HG03135 (cell line): ENCODE measurements around the gene PEAK1.
A peak's percentile ranks its signal among the peaks of the same experiment; 100 is the strongest.
"Not testable (repeated sequence)": the region's sequence is repeated elsewhere in the genome, so short reads cannot be mapped to it uniquely, and the experiment has no call there.

Experiments used
- ATAC-seq: cut with Tn5 transposase; IDR thresholded peaks from one replicate; pipeline ENCODE4 v1.9.1; 2021; ENCODE audit warnings: mild to moderate bottlenecking, moderate library complexity; ENCODE audit not compliant: unreplicated experiment

The PEAK1 gene

DNA sequence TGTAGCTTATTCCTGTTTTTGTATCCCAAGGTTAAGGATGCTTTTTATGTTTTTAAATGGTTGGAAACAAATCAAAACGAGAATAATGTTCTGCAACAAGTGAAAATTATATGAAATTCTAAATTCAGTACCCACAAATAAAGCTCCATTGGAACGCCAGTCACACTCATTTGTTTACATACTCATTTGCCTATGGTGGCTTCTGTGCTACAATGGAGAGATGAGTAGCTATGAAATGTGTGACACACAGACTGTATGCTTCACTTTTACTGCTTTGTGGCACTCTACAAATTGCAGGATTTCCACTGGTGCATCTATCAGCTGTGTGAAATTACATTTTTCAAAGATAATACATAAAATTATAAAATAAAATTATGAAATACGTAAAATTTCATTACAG lies 236.8 kb downstream of the PEAK1 start:
- no peak for ATAC-seq

GRCh38 chr15:77181305-77182074 lies 238.4 kb downstream of the PEAK1 start:
- ATAC-seq: peak; percentile 53

DNA sequence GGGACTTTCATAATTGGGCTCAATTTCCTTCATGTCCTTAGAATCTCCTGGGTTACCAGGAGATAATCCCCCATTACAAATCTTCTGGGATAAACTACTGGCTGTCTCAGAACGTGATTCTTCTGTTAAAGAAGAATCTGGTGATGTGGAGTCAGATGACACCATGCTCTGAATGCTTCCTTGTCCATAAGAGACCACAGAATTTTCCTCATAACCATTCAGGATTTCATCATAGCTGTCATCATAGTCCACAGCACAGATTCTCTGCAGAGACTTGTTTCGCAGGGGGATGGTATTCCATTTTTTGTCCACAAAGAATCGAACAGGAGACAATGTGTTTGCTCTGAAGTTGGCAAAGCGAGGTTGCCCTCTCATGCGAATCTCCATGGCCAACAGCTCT lies 239.1 kb downstream of the PEAK1 start:
- no peak for ATAC-seq

GRCh38 chr15:77180270-77180669 lies 239.6 kb downstream of the PEAK1 start:
- no peak for ATAC-seq

- ATAC-seq: peak; percentile 48
These were observed 240.3 kb downstream of the PEAK1 start for GRCh38 chr15:77179541-77179998.

DNA sequence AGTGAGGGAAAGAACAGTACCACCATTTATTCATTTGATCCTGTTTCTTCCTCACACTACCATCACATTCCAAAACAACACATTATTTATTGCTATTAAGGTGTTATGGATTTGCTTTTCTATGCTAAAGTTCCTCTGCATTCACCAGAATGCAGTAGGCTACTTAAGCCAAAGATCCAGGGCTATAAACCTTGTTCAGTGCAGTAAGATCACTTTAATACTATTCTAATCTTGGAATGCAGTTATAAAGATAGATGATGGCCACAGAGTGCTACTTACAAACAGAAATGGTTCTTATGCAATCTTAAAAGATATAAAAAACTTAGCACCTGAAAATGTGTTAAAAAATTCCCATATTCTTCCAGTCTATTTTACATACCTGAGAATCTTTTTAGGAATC lies 241.5 kb downstream of the PEAK1 start:
- ATAC-seq: no peak

DNA sequence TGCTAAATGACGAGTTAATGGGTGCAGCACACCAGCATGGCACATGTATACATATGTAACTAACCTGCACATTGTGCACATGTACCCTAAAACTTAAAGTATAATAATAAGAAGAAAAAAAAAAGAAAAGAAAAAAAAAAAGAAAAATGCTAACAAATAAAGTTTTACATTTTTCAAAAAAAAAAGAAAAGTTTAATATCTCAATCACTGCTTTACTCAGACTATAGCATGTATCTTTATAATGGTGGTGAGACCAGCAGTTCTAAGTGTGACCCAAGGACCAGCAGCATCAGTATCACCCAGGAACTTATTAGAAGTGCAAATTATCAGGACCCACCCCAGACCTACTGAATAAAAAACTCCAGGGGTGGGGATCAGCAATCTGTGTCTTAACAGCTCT lies 243.8 kb downstream of the PEAK1 start:
- ATAC-seq: not testable (repeated sequence)

DNA sequence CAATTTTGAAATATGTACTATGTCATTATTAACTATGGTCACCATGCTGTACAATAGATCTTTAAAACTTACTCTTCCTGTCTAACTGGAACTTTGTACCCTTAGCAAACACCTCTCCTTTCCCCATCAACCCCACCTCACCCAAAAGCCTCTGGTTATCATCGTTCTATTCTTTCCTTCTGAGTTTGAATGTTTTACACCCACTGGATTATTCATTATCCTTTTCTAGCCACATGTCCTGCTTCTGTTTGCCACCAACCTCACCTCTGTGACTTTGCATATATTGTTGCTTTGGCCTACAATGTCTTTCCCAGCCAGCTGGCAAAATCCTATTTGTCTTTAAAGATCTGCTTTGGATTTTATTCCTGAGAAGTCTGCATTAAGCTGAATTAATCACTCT lies 246.4 kb downstream of the PEAK1 start:
- ATAC-seq: no peak

GRCh38 chr15:77171221-77171967 lies 248.5 kb downstream of the PEAK1 start:
- ATAC-seq: no peak

DNA sequence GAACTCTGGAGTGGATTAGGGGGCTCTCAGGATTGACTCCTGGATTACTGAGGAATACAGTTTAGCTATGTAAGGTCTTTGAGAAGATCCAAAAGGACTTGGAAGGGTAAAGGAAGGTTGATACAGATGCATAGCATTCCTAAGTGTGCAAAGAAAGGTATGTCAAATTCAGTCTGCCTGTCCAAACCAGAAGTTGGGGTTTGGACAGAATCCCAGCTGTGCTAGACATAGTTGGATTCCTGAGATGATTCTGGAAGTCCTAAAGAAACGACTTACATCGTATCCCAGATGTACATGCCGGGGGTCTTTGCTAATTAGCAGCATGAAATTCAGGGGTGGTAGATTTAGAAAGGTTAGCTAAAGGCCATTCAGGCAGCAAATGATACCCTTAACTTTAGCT lies 251.3 kb downstream of the PEAK1 start:
- no peak for ATAC-seq

GRCh38 chr15:77168141-77168540 lies 251.8 kb downstream of the PEAK1 start:
- no peak for ATAC-seq

- no peak for ATAC-seq
These were observed 252.5 kb downstream of the PEAK1 start for GRCh38 chr15:77167406-77167805.

- ATAC-seq: no peak
These were observed 256.0 kb downstream of the PEAK1 start for GRCh38 chr15:77163781-77164384.

DNA sequence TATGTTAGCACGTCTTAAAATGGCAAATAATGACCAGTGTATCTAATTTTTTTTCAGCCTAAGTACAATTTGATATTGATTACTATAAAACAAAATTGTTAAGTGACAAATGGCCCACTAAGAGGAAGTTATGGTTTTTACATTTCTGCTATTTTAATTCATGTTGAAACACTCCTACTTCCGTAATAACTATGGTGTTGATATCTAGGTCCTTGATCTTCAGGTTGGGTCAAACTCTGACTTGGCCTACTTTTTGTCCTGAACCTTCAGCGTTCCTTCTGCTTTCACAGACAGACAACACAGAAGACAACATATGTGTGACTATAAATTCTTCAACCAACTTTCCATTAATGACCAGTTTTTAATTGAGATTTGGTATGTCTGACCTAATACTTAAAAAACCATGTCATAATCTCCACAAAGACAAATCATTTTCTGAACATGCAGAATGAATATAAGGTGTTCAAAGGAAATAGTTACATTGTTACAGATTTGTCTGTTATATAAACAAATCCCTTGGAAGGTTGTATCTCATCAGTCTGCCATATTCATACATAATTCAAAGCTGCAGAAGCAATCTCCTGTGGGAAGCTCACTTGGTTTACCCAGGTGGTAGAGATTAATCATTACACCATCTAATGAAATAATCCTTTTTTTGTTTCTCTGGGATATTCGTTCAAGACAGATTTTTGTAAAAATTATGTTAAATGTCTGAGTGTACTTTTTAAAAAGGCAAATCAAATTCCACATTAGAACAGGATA lies 256.9 kb downstream of the PEAK1 start:
- ATAC-seq: no peak

GRCh38 chr15:77160562-77161478 lies 259.1 kb downstream of the PEAK1 start:
- ATAC-seq: no peak

DNA sequence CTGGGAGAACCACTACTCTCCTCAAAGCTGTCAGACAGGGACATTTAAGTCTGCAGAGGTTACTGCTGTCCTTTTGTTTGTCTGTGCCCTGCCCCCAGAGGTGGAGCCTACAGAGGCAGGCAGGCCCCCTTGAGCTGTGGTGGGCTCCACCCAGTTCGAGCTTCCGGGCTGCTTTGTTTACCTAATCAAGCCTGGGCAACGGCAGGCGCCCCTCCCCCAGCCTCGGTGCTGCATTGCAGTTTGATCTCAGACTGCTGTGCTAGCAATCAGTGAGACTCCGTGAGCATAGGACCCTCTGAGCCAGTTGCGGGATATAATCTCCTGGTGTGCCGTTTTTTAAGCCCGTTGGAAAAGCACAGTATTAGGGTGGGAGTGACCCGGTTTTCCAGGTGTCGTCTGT lies 263.9 kb downstream of the PEAK1 start:
- not testable (repeated sequence) for ATAC-seq

DNA sequence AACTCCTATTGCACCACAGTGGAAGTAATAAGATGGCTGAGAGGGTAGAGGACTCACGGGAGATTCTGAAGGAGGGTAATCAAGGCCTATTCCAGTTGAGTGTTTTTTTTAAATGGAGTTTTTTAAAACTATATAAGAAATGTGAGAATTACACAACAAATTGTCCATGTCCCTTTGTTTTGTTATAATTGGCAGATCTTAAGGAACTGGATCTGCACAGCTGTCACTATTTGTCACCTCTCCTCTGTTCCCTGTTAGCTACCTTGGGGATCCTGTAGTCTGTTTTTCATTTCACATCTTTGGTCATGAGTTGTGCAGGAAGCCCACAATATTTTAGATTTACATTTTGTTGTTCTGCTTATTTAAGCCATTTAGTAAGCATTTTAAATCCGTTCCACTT lies 271.7 kb downstream of the PEAK1 start:
- no peak for ATAC-seq

DNA sequence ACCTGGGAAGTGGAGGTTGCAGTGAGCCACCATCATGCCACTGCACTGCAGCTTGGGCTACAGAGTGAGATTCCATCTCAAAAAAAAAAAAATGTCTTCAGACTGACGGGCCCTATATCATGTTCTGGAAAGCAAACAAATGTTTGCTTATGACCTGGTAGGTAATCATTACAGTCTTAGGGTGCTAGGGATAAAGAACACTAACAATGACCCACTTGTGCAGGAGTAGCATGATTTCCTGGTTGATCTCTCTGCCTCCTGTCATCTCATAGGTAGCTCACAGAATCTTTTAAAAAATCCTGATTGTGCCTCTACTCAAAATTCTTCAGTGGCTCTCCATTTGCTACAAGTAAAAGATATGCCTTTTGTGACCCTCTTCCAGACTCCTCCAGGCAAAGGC lies 274.5 kb downstream of the PEAK1 start:
- ATAC-seq: no peak

DNA sequence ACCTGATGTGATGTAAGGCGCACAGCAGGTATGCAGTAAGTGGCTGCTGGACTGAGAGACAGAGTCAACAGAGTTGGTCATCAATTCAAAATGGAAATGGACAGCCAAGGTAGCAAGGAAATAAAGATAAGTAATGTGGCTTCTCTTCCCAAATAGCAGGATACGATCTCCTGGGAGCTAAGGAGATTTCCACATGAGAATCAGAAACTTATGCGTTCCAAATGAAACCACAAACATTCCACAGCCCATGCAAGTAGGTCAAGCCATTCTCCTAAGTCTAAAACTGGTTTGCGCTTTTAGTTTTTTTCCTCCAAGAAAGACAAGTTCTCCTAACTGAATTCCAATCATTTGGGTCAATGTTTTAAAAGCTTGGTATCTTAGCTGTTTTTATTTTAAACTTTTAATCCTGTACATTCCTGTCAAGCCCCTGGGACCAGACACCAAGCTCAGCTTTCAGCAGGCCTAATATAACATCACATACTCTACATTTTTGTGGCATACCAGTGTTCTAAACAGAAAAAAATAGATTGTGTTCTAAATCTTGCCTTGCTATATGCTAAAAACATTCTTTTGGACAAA lies 275.3 kb downstream of the PEAK1 start:
- no peak for ATAC-seq

DNA sequence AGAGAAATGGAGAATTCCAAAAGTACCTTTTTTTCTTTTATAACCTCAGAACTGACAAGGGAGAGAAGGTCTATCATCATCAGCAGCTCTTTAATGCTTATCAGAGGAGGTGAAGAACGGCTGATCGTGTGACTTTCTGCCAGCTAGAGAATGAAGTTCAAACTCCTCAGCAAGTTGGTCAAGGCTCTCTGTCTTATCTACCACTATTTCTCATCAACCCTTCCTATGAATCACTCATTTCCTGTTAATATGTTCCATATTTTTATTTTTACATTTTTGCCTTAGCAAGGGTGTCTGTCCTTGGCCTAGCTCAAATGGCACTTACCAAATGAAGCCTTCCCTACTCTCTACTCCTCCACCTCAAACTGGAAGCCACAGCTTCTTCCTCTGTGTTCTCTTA lies 275.9 kb downstream of the PEAK1 start:
- ATAC-seq: no peak
